HG03565 (cell line): ENCODE results near the gene STARD5.

Experiments
- ATAC-seq: cut with Tn5 transposase; IDR thresholded peaks from one replicate; pipeline ENCODE4 v1.9.1; 2021; ENCODE audit warnings: mild to moderate bottlenecking, moderate library complexity; ENCODE audit not compliant: unreplicated experiment

Gene STARD5

DNA sequence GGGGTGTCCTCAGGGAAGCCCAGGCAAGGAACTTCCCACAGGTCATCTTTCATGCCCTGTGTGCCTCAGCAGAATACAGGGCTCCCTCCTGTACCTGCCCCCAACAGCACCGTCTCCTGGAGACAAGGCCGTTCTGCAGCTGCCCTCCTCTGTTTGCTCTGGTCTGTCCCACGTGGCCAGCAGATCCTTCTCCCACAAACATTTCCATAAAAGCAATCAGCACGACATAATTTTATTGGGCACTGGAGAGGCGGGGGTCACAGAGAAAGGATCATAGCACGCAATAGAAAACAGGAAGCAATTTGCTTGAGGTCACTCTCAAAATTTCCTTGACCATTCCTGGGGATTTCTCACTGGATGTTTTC is 29.4 kb downstream of the STARD5 start:
- ATAC-seq = no peak

DNA sequence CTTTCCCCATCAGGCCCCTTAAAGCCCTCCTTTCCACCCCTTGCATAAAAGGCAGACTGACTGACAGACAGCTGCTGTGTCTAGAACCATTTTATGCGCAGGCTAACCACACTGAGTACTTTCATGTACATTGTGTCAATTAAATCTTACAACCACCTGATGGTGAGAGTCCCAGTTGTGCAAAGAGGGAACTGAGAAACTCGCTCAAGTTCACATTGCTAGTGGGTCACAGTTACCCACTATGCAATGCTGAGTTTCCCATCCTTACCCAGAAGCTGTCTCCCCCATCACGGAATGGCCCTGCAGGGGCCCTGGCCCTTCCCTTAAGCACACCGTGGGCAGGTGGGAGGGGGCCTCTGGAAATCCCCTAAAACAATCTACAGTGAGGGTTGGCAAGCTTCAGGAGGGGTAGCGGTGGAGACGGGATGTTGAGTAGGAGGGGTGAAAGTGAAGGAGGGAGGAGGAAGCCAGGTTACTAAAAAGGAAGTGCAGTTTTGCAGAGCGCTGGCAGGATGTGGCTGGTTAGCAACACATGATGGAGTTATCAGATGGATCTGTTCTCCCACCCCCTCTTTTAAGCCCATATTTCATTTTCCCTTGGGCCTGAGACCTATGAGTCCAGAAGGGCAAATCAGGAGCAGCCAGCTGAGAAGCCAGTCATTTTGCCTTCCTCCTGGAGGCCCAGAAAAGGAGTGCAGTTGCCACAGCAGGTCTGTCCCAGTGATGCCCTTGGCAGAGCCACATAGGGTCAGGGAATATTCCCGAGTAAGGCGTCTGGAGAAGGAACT is 30.0 kb downstream of the STARD5 start:
- peak; percentile 59 for ATAC-seq

DNA sequence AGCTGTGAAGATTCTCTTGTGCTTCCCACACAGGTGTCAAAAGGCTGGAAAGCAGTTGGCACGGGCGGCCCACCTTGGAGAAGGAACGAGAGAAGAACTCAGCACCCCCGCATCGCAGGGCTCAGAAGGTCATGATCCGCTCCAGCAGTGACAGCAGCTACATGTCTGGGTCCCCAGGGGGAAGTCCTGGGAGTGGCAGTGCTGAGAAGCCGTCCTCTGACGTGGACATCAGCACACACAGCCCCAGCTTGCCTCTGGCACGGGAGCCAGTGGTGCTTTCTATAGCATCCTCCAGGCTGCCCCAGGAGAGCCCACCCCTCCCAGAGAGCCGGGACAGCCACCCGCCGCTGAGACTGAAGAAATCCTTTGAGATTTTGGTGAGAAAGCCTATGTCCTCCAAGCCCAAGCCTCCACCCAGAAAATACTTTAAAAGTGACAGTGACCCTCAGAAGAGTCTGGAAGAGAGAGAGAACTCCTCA is 31.4 kb downstream of the STARD5 start:
- ATAC-seq = peak; percentile 30

DNA sequence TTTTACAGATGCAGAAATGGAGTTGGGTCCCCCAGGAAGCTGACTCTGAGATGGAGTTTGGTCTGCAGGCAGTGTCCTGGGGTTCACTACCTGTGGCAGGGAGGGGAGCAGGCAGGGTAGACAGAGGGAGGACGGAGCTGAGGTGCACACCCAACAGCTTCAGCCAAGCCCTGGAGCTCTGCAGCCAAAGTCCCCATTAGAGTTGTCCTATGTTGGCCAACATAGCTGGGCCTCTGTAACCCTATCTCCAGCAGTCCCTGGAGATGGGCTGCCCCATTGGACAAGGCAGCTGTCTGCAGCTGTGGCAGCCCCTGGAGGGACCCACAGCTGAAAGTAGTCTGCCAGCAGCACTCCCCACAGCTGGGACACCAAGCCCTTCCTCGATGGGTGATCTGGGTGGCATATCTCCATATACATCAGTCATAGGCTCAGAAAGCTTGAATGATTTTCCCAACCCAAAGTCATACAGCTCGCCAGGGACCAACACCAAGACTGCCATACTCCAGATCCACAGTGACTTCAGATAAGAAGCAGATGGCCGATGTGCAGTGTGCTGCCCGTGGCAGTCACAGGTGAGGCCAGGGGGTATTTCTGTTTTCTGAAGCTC is 31.9 kb downstream of the STARD5 start:
- no peak for ATAC-seq

DNA sequence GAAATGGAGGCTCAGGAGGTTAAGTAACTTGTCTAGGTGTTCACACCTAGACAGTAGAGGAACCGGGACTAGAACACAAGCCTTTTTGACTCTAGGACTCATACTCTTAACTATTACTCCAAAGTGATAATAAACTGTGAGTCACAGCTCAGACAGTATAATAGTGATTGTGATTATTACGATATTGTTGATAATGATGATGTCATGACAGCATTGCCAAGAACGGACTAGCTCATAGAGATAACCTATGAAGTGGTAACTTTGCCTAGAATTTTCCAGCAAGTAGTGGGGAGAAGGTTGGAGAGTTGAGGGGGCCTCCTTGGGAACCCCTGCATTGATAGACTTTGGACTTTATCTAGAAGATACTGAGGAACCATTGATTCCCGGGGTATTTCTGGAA is 34.0 kb downstream of the STARD5 start:
- no peak for ATAC-seq

DNA sequence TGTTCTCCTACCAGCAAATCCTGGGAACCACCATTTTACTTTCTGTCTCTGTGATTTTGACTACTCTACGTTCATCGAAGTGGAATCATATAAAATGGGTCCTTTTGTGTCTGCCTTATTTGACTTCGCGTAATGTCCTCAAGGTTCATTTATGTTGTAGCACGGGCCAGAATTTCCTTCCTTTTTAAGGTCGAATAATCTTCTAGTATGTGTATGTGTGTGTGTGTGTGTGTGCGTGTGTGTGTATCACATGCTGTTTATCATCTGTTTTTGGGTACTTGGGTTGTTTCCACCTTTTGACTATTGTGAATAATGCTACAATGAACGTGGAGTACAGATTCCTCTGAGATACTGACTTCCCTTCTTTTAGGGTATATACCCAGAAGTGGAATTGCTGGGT is 35.3 kb downstream of the STARD5 start:
- no peak for ATAC-seq

DNA sequence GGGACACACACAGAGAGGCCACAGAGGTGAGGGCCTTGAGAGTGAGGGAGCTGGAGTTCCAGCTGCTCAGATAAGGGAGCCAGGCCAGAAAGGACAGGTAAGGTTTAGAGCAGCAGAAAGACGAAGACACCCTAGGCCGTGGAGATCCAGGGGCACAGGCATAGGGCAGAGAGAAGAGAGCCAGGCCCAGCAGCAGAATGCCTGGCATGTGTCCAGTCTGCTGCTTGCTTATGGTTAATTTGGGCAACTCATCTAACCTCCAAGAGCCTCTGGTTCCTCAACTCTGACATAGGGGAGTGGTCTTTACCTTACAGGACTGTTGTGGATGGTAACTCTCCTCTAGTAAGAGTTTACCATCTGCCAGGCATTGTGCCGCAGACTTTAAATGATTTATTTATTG is 35.9 kb downstream of the STARD5 start:
- ATAC-seq = no peak

DNA sequence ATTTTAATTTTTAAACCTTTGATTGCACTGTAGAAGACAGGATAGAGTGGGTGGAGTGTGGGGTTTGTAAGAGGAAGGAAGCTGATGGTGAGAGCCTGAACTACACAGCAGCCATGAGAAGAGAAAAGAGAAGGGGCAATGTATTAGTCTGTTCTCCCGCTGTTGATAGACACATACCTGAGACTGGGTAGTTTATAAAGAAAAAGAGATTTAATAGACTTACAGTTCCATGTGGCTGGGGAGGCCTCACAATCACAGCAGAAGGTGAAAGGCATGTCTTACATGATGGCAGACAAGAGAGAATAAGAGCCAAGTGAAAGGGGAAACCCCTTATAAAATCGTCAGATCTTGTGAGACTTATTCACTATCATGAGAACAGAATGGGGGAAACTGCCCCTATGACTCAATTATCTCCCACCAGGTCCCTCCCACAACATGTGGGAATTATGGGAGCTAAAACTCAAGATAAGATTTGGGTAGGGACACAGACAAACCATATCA is 37.3 kb downstream of the STARD5 start:
- no peak for ATAC-seq

DNA sequence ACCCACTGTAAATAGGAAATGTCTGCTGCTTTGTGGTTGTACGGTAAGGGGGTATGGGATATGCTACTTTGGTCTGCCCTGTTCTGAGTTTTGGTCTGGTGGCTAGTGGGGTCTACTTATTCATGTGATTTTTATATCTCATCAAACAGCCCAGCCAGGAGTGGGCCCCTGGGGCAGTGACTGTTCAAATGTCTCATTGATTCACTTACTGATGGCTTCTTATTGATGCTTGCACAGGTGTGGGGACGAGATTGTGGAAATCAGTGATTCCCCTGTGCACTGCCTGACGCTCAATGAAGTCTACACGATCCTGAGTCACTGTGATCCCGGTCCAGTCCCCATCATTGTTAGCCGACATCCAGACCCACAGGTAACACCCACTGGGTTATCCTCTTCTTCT is 38.5 kb downstream of the STARD5 start:
- ATAC-seq = no peak

DNA sequence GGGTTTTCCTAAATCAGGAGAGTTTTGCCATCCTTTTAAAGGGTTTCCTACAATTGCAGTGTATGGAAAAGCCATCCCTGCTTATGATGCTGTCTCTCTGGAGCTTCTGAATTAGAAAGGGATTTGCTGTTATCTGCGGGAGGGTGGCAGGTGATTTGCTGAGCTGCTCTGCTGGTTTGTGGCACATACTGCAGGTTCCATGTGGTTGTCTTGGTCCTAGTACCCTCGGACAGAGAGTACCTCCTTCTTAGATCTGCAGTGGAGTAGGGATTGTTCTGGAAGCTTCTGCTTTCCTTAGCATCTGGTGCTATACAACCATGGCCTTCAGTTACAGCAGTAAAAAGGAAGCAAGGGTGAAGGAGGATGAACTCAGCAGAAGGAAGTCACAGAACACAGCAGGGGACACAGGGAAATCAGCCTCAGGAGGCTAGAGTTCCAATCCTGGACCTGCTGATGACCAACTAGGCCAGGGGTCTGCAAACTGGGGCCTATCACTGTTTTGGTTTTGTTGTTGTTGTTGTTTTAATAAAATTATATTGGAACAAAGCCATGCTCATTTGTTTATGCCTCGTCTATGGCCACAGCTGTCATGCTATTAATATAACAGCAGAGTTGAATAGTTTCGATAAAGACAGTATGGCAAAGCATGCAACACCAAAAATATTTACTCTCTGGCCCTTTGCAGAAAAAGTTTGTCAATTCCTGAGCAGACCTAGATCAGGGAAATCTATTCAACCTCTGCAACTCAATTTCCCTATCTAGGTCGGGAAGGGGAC is 39.5 kb downstream of the STARD5 start:
- no peak for ATAC-seq

DNA sequence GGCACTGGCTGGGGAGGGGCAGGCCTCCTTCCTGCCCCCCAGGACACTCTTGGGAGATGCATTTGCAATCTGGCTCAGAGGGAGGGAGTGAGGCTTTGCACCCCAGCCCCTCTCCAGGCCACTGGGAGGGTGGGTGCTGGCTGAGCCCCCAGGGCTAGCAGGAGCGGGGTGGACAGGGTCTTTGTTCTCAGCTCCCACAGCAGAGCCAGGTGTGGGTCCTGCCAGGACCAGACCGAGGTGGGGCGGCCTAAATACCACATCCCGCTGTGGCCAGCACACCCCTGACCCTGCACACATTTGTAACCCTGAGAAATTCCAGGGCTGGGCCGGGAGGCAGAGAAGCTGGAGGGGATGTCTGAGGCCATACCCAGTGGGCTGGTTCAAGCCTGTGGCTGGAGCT is 41.0 kb downstream of the STARD5 start:
- ATAC-seq = no peak

DNA sequence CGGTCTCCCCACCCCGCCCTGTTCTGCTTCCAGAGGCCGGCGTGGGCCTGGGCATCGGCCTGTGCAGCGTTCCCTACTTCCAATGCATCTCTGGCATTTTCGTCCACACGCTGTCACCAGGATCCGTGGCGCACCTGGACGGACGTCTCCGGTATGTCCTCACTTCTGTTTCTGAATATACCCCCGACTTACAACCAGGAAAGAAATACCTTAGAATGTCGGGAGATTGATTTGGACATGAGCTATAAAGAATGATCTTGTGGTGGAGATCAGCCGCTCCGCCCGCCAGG is 41.4 kb downstream of the STARD5 start:
- ATAC-seq = no peak

DNA sequence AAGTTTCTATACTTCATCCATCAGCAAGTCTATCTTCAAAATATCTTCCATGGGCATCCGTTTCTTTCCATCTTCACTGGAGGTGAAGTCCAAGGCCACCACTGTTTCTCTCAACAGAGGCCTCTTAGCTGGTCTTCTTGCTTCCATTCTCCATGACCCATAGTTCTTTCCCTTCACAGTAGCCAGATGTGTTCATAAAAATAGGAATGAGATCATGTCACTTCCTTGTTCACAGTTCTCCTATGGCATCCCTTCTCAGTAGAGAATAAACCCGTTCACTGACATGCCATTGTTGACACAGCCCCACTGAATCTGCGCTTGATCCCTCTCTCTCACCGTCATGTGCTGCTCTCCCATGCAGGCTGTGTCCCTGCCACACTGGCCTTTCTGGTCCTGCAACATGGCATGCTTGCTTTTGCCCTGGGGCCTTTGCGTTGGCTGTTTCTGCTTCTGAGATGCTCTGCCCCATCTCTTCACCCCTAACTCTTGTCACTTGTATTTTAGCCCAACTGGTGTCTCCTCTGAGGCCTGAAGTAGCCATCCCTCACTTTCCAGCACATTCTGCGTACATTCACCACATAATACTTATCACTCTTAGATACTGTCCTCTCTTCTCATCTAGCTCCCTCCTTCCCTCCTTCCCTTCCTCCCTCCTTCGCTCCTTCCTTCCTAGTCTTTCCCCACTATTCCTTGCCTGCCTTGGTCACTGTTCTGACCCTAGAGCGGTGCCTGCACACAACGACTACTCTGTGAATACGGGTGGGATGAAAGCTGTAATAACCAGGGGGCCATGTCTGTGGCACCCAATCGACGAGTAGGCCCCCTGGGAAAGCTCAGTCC is 42.0 kb downstream of the STARD5 start:
- ATAC-seq = no peak

DNA sequence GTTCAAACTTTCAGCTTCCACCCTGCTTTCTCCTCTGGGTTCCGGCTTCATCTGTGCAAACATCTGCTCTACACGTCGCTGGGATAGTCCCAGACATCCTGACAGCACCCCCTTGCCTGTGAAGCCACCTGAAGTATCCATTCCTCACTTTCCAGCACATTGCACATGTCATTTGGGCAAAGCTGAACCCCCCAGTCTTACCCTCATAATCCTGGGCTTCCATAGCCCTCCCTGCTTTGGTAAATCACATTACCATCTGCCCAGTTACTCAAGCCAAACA is 42.5 kb downstream of the STARD5 start:
- ATAC-seq = no peak

DNA sequence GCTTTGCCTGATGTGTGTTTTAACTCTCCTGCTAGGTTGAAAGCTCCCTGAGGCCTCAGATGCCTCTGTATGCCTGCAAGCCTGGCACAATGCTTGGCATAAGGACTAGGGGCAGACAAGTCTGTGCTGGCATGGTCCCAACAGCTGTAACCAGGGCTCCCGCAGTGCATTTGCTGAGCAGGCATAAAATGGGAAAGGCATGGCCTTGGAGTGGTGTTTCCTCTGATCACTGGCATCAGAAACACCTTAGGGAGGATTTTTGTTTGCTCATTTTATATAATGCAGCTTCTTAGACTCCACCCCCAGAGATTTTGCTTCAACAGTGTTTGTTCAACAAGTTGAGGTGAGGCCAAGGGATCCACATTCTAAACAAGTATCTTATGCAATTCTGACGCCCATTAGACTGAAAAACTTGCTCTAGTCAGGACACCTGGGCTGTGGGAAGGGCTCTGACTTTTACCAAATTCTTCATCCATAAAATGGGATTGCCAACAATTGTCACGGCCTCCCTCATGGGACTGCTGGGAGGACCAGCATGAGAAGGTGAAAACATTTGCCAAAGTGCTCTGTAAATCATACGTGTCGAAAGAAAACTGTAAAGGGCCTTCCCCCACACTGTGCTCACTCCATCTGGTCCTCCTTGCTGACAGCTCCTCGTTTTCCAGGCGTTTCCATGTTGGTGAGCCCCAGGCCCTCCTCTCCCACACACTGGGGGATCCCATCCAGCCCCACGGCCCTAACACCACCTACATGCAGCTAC is 43.1 kb downstream of the STARD5 start:
- no peak for ATAC-seq

DNA sequence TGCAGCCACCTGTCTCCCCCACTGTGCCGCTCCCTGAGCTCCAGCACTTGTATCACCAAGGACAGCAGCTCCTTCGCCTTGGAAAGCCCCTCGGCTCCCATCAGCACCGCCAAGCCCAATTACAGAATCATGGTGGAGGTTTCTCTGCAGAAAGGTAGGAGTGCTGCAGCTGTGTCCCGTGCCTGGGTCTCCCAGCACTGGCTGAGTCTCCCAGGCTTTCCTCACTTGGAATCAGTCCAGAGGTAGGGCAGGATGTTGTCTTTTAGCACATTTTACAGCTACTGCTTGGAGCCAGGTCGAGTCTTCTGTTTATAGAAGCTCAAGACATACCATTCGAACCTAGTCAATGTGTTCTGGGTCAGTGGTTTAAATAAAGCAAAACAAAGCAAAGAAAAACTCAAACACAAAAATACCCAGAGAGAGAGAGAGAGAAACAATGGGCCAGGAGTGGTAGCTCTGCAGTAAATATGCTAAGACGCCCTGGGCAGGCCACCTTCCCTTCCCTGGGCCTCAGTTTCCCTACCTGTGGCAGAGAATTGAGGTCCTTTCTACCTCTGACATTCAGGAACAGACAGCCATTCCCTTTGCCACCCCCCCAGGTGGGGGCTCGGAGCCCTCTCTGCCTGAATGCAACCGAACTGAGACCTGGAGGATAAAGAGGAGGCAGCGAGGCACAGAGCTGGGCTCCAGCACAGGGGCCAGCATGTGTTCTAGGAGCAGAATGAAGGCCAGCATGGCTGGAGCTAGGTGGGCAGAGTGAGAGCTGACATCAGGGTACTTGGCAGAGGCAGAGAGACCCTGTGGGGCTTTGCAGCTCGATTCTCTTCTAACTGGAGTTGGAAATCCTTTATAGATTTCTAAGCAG is 44.1 kb downstream of the STARD5 start:
- no peak for ATAC-seq

DNA sequence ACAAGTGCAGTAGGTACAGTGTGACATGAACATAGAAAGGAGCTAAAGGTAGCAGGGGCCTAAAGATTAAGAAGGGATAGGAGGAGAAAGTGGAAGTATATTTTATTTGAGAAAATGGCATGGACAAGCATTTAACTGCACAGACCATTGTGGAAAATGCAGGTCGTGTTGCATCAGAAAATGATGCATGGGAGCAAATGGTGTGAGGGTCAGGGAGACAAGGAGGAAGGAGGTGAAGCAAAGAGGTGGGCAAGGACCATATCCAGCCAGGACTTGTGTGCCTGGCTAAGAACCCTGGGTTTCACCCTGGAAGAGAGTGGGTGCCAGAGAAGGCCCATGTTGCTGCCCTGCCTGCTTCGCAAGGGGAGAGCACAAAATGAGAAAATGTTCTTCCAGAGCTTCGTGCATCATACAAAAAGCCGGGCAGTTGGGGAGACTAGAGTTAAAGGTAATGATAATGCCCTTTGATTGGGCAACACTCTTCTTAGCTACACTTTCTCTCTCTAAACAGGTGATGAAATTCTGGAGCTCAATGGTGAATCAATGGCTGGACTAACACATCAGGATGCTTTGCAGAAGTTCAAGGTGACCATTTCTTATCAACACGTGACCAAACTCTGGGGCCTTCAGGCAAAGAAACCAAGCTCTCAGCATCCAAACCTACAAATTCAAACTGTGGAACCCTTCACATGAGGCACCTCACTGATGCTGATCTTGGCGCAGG is 45.5 kb downstream of the STARD5 start:
- no peak for ATAC-seq

DNA sequence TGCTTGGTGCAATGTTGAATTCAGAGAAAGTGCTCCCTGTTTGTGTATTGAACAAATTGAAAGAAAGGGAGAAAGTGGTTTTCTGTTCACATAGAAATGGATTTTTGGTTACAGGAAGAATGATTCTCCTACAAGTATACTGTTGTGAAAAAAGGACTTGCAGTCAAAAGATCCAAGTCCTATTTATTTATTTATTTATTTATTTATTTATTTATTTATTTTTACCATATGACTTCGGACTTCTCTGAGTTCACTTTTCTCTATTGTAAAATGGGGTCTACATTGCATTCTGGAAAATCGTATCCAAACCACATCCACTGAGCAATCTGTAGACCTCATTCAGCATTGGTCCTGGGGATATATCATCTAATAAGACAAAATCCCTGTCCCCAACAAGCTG is 46.1 kb downstream of the STARD5 start:
- no peak for ATAC-seq

DNA sequence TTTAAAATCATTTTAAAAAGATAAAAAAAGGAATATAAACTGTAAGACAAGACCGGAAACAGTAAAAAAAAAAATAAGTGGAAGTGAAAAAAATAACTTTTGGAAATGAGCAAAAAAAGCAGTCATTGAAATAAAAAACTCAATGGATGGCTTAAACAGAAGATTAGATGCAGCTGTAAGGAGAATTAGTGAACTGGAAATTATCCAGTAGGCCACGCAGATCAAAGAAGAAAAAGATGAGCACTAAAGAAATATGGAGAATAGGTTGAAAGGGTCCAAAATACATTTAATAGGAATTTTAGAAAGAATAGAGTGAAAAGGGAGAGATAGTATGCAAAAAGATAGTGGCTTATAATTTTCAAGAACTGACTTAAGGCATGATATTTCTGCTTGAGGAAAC is 47.0 kb downstream of the STARD5 start:
- no peak for ATAC-seq
